NCI-H1417 treated with DMSO at 0.1 percent for 48 hours (cell line): ENCODE data around the gene BRD1.
"Not testable (repeated sequence)": the region's sequence is repeated elsewhere in the genome, so short reads cannot be mapped to it uniquely, and the experiment has no call there.

Experiments
- DNase-seq: peaks from one replicate; lab custom pipeline; 2025; lab: John Stamatoyannopoulos, UW

Gene BRD1

GRCh38 chr22:49825944-49826602 lies 1.6 kb downstream of the BRD1 start:
- DNase-seq = no peak

DNA sequence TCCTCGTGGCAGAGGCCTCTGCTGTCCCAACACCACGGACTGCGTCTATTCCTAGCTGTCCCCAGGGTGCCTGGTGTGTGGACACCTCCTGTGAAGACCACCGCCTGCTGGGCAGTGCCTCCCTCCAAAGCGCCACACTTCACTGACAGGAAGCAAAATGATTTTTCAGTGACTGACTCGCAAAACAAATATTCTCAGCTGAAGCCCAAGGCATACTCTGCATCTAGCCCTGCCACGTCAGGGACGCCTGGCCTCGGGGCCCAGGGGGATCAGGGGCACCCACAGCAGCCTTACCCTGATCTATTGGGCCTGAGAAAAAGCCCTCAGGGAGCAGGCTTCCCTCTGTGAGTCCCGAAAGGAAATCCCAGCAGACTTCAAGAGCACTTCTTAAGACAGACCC lies 2.2 kb downstream of the BRD1 start:
- no peak for DNase-seq

- no peak for DNase-seq
Observed at GRCh38 chr22:49824936-49825335, 2.7 kb downstream of the BRD1 start.

DNA sequence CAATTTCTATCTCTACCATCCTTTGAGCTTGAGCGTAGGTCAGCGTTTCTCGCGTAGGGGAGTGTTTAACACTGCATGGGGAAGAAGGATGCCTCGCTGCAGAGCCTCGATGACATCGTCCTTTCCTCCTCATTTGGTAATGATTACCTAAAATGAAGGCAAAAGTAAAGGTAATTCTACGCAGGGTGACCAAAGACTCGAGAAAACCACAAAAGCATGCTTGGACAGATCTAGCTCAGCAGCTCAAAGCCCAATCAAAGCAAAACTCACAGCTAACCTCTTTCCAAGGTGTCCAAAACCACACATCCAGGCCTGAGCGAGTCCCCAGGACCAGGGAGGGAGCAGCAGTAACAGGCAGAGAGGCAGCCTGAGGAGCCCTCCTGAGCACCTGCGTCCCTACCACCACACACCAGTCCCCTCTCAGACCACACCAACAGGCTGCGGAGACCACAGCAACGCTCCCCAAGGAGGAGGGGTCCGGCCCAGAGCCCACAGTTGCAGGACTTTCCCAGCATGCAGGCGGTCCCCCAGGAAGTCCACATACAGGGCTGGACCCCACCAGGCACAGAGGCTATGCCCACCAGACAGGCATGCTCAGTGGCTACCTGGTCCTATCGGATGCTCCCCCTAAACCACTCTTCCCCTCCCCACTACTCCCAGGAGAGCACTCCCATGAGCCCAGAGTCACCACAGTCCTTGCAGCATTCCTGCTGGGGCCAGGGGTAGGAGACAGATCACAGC lies 3.3 kb downstream of the BRD1 start:
- DNase-seq = no peak

- DNase-seq = no peak
Observed at GRCh38 chr22:49823289-49824045, 4.2 kb downstream of the BRD1 start.

GRCh38 chr22:49821741-49822140 lies 5.9 kb downstream of the BRD1 start:
- not testable (repeated sequence) for DNase-seq

DNA sequence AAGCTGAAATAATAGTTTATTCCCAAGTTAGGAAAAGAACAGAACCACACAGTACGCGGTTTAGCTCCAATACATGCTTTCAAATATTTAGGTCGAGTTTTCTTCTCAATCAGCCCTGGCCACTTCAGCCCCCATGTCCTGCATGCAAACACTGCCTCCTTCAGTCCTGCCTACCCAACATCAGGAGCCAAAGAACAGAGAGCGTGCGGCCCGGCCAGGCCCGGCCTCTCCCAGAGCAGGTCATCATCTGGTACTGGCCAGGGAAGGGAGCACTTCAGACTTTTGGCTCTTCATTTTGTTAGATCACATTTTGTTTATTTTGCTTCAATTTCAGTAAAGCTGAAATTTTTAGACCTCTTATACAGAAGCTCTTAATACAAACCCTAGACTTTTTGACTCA lies 6.7 kb downstream of the BRD1 start:
- no peak for DNase-seq

DNA sequence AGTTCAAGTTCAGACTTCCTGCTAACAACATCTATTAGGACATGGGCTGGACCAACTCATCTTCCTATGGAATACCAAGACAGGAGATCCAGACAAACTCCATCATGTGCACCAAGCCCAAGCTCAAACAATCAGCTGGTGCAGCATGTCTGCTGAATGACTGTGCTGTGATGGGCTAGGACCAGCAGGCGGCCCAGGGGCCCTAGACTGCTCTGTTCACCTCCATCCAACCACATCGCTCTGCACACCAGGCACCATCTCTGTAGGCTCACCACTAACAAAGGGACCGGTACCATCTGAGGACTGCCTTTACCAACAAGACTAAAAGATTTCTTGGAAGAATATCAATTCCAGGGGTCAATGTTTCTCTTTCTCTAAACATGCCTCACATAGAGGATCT lies 10.3 kb downstream of the BRD1 start:
- no peak for DNase-seq

GRCh38 chr22:49815641-49816091 lies 12.0 kb downstream of the BRD1 start:
- DNase-seq = no peak

DNA sequence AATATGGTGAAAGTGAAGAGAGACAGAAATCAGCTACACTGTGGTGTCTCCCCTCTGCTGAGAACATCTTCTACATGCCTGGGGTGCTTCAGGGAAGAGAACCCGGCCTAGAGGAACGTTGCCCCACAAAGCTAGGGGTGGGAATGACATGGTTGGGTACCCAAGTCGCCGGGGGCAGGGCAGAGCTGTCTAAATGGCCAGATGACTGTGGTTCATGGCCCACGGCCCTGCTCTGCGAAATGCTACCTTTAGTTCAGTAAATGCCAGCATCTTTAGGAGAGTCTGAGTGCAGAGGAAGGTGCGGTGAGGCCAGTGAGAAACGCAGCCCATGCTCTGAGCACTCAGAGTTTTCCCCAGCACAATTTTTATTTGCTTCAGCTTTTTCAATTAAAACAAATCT lies 12.8 kb downstream of the BRD1 start:
- DNase-seq = no peak

- DNase-seq = no peak
Observed at GRCh38 chr22:49814164-49814686, 13.4 kb downstream of the BRD1 start.

- DNase-seq = no peak
Observed at GRCh38 chr22:49812838-49813237, 14.8 kb downstream of the BRD1 start.

DNA sequence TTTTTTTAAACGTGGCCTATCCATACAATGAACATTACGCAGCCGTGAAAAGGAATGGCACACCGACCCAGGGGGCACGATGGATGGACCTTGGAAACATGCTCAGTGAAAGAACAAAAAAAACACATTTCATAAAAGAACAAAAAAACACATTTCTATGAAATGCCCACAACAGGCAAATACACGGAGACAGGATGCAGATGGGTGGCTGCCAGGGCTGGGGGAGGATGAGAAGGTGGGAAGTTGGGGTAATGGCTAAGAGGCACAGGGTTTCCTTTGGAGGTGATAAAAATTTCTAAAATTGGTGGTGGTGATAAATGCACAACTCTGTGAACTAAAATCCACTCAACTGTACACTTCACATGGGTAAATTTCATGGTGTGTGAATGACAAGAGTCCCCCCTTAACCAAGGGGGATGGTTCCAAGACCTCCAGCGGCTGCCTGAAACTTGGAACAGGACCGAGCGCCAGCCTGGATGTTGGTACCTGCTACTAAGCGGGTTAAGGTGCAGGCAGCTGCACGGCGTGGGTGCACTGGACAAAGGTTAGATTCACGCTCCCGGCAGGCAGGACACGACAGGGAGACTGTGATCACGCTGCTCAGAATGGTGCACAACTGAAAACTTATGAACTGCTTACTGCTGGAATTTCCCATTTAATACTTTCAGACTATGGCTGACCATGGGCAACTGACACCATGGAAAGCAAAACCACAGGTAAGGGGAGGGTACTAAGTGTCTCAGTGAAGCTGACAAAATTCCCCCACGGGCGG lies 16.5 kb downstream of the BRD1 start:
- DNase-seq = no peak

DNA sequence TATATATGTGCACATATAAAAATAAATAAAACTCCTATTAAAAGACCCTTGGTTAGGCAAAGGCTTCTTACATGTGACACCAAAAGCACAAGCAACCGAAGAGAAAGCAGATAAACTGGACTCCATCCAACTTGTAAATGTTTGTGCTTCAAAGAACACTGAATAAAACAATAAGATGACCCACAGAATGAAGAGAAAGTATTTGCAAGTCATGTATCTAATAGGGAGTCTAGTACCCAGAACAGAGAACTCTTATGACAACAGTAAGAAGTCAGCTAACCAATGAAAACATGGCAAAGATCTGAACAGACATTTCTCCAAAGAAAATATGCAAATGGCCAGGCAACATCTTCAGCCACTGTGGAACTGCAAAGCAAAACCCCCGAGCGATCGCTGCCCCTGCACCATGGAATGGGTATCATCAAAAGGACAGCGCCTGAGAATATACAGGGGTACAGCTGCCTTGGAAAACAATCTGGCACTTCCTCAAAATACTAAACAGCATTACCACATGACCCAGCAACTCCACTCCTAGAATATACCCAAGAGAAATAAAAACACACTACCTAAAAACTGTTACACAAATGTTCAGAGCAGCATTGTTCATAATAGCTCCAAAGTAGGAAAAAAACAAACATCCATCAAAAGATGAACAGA lies 17.2 kb downstream of the BRD1 start:
- no peak for DNase-seq

DNA sequence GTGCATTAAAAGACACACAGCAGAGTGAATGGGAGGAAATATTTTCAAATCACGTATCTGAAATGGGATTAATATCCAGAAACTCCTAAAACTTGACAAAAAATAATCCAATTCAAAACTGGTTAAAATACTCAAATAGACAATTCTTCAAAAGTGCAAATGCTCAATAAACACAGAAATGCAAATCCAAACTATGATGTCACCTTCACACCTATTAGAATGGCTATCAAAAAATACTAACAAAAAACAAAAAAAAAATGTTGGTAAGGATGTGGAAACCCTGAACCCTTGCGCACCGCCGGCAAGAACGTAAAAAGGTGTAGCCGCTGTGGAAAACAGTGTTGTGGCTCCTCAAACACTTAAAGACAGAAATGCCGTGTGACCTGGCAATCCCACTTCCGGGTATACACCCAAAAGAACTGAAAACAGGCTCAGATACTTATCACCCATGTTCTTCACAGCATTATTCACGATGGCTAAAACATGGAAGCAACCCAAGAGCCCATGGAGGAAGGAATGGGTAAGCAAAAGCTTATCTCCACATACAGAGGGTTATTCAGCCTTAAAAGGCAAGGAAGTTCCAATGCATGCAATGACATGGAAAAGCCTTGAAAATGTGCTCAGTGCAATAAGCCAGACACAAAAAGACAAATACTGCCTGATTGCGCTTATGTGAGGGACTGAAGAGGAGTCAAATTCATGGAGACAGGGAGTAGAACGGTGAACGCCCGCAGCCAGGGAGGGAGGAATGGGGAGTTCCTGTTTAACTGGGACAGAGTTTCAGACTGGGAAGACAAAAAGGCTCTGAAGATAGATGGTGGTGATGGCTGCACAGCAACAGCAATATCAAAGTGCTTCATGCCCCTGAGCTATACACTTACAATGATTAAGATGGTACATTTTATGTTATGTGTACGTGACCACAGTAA lies 19.6 kb downstream of the BRD1 start:
- no peak for DNase-seq

DNA sequence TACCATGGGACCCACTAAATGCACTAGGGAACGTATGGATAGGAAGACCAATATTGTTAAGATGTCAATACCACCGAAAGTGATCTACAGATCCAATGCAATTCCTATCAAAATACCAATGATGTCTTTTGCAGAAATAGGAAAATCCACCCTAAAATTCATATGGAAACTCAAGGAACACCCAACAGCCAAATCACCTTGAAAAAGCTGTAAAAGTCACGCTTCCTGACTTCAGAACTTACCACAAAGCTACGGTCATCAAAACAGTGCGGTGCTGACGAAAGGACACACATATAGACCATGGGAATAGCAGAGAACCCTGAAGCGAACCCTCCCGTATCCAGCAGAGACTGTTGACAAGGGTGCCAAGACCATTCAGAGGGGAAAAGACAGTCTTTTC lies 20.5 kb downstream of the BRD1 start:
- DNase-seq = no peak

DNA sequence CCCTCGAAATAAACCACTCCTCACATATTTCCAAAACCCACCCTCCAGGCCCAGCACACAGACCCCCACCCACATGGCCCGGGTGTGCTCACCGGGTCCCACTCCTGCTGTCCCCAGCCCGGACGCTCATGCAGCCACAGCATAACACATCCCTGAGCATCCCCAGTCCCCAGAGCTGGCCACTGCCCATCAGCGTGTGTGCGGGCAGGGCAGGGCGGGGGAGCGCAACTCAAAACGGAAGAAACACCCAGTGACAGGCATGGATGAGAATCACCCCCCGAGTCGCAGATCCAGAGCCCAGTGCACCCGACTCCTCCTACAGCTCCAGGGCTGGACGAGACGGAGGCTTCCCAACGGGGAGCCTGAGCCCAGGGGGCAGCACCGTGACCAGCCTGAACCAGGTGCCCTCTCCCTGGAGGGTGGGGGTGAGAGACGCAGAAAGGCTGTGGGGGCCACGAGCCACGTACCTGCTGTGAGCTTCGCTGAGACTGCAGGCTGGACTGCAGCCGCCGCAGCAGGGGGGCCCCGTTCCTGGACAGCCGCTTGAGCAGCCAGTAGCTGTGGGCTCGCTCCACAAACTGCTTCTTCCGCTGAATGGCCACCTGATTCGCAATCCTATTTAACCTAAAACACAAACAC lies 23.8 kb downstream of the BRD1 start:
- DNase-seq = no peak

DNA sequence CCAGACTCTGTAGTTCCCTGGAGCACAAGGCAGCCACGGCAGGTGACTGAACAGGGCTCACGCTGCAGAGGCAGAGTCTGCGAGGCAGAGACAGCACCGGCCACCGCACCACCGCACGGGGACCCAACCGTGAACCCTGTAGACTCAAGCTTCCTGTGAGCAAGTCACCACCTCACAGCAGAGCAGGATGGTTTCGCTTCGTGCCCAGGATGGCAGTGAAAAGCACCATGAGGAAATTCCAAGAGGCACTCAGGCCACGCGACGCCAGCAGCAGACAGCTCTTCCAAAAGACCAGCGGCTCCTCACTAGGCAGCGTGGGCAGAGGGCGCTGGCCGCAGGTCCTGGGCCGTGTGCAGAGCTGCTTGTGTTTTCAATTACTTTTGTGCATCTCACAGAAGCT lies 24.5 kb downstream of the BRD1 start:
- DNase-seq = no peak

- DNase-seq = no peak
Observed at GRCh38 chr22:49801391-49802060, 26.1 kb downstream of the BRD1 start.
